Measurements from ENCODE around the gene WDCP. TPM values are rescaled to one million over a fixed set of nuclear protein-coding genes. Genes with fewer than 3 reads are reported as not detected.

WDCP gene
- total RNA-seq, 6 experiments from 2014 or later: 12.0 to 19.4 (median 13.5) TPM

GRCh38 chr2:24022975-24023575 lies 24.1 kb downstream of the WDCP start:
- TF ChIP-seq CTCF (IDR thresholded peaks at IDR 0.05): no peak
- H3K27ac Mint-ChIP-seq: no peak overlapping the region
- H3K36me3 Mint-ChIP-seq (ENCODE audit: low read depth): peaks cover 12% of the 10 kb centered on the region
- H3K27me3 Mint-ChIP-seq (ENCODE audit: insufficient read depth): no peaks in the 10 kb centered on the region; the same call in 1 of the 2 replicates
- no peak overlapping the region for H3K4me3 Mint-ChIP-seq
- peaks cover 15% of the 10 kb centered on the region for H3K4me1 Mint-ChIP-seq (ENCODE audit: low read depth)
- no peak for DNase-seq
- no peaks in the 10 kb centered on the region for H3K9me3 Mint-ChIP-seq

GRCh38 chr2:24022324-24022974 lies 24.7 kb downstream of the WDCP start:
- peaks cover 12% of the 10 kb centered on the region for H3K36me3 Mint-ChIP-seq (ENCODE audit: low read depth)
- no peak overlapping the region for H3K4me3 Mint-ChIP-seq
- DNase-seq: no peak
- no peak overlapping the region for H3K27ac Mint-ChIP-seq
- TF ChIP-seq CTCF (IDR thresholded peaks at IDR 0.05): no peak
- H3K27me3 Mint-ChIP-seq (ENCODE audit: insufficient read depth): no peaks in the 10 kb centered on the region; the same call in none of the 2 replicates
- no peaks in the 10 kb centered on the region for H3K9me3 Mint-ChIP-seq
- peaks cover 15% of the 10 kb centered on the region for H3K4me1 Mint-ChIP-seq (ENCODE audit: low read depth)

GRCh38 chr2:24021122-24021998 lies 25.8 kb downstream of the WDCP start:
- peaks cover 17% of the 10 kb centered on the region for H3K4me1 Mint-ChIP-seq (ENCODE audit: low read depth)
- H3K4me3 Mint-ChIP-seq: no peak overlapping the region
- no peak for DNase-seq
- peak; percentile 60 for TF ChIP-seq CTCF (IDR thresholded peaks at IDR 0.05)
- no peaks in the 10 kb centered on the region; the same call in none of the 2 replicates for H3K27me3 Mint-ChIP-seq (ENCODE audit: insufficient read depth)
- no peaks in the 10 kb centered on the region for H3K9me3 Mint-ChIP-seq
- H3K36me3 Mint-ChIP-seq (ENCODE audit: low read depth): peaks cover 8% of the 10 kb centered on the region
- H3K27ac Mint-ChIP-seq: no peak overlapping the region

GRCh38 chr2:24020244-24020643 lies 26.9 kb downstream of the WDCP start:
- H3K4me1 Mint-ChIP-seq (ENCODE audit: low read depth): peaks cover 27% of the 10 kb centered on the region
- H3K36me3 Mint-ChIP-seq (ENCODE audit: low read depth): peaks cover 6% of the 10 kb centered on the region; the same call in 1 of the 2 replicates
- TF ChIP-seq CTCF (IDR thresholded peaks at IDR 0.05): no peak
- H3K27ac Mint-ChIP-seq: no peak overlapping the region
- H3K27me3 Mint-ChIP-seq (ENCODE audit: insufficient read depth): no peaks in the 10 kb centered on the region; the same call in none of the 2 replicates
- no peak overlapping the region for H3K4me3 Mint-ChIP-seq
- DNase-seq: no peak
- H3K9me3 Mint-ChIP-seq: no peaks in the 10 kb centered on the region

- Mint-ChIP-seq H3K4me3 (no peak overlapping the region), H3K4me1 (ENCODE audit: low read depth) (peaks cover 26% of the 10 kb centered on the region), H3K9me3 (no peaks in the 10 kb centered on the region), H3K27ac (no peak overlapping the region), H3K36me3 (ENCODE audit: low read depth) (peaks cover 6% of the 10 kb centered on the region; the same call in 1 of the 2 replicates), H3K27me3 (ENCODE audit: insufficient read depth) (no peaks in the 10 kb centered on the region; the same call in none of the 2 replicates)
- TF ChIP-seq CTCF (IDR thresholded peaks at IDR 0.05): no peak
- no peak for DNase-seq
Observed at GRCh38 chr2:24019729-24020128, 27.5 kb downstream of the WDCP start.

Measured in HFFc6 (cell line).